ENCODE data around the gene FECH. TPM values are rescaled to one million over a fixed set of nuclear protein-coding genes. Genes with fewer than 3 reads are reported as not detected.

The FECH gene
- total RNA-seq, 2 donors from 2014 or later = 15.5 to 19.2 TPM

Other genes with a start within 250 kb of the FECH start
- gene ST8SIA3, start 234.1 kb downstream of the FECH start, total RNA-seq = not detected
- gene ONECUT2, start 151.3 kb downstream of the FECH start, total RNA-seq = under 1 TPM; 0.05 TPM
- gene NARS1, start 35.1 kb upstream of the FECH start, total RNA-seq = 10 to 100 TPM; 71.2 to 75.1 TPM
- 10 to 100 TPM; 27.7 to 47.3 TPM for gene ATP8B1, start 216.6 kb upstream of the FECH start, total RNA-seq

Measured in posterior vena cava (tissue), 2 donors.